ENCODE results near the gene RPS19. TPM values are rescaled to one million over a fixed set of nuclear protein-coding genes. Genes with fewer than 3 reads are reported as not detected.

RPS19 gene
- total RNA-seq, 1 experiment from 2014 or later, result 3,020 TPM

DNA sequence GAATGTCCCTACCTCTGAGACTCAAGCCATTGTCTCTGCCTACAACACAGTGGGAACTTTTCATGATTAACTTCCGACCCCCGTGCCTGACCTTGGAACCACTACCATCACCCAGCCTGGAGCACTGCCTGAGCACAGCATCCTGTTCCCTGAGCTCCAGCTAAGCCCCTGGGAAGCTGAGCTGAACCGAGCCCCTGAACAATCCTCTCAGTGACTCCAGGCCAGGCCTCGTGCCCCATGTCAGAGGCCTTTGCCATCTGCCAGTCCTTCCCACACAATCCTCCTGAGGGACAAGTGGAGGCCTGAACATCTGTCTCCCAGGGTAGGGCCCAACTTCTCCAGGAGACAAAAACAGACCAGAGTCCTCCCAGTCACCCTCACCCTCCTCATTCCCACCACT is 46.1 kb upstream of the RPS19 start (continued):
- TF ChIP-seq ELF1 (IDR thresholded peaks at IDR 0.05; ENCODE audit: borderline replicate concordance, low read depth) (no peak), EGR1 (IDR thresholded peaks at IDR 0.05; ENCODE audit: low read depth) (no peak), ZFX (IDR thresholded peaks at IDR 0.05) (no peak)
- TF ChIP-seq, protein P1, sequence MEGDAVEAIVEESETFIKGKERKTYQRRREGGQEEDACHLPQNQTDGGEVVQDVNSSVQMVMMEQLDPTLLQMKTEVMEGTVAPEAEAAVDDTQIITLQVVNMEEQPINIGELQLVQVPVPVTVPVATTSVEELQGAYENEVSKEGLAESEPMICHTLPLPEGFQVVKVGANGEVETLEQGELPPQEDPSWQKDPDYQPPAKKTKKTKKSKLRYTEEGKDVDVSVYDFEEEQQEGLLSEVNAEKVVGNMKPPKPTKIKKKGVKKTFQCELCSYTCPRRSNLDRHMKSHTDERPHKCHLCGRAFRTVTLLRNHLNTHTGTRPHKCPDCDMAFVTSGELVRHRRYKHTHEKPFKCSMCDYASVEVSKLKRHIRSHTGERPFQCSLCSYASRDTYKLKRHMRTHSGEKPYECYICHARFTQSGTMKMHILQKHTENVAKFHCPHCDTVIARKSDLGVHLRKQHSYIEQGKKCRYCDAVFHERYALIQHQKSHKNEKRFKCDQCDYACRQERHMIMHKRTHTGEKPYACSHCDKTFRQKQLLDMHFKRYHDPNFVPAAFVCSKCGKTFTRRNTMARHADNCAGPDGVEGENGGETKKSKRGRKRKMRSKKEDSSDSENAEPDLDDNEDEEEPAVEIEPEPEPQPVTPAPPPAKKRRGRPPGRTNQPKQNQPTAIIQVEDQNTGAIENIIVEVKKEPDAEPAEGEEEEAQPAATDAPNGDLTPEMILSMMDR (IDR thresholded peaks at IDR 0.05 in 2 of 3, conservative IDR thresholded peaks at IDR 0.05 in 1 of 3; ENCODE audit: borderline replicate concordance in 1 of 3, insufficient read depth in 1 of 3, low read depth in 2 of 3, low read length in 2 of 3), result no peak

DNA sequence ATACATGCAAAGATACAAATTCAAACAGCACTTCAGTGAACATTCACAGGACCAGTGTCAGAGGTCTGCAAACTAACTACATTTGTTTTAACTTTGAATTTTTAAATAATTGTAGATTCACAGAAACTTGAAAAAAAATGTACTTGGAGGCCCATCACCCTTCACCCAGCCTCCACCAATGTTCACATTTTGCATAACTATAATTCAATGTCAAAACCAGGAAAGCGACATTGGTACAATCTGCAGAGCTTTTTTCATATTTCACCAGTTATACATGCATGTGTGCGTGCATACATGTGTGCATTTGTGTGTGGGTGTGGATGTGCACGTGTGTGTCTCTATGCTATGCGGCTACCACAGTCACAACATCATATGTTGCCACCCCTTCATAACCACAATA is 44.8 kb upstream of the RPS19 start:
- no peak for DNase-seq (ENCODE audit: low read depth, low spot score)
- intact Hi-C loops (cut with micrococcal nuclease), result no loop called here
- TF ChIP-seq POLR2AphosphoS5 (IDR thresholded peaks at IDR 0.05; ENCODE audit: low read depth, low read length) (no peak), SP1 (IDR thresholded peaks at IDR 0.05; ENCODE audit: low read depth) (no peak), EGR1 (IDR thresholded peaks at IDR 0.05; ENCODE audit: low read depth) (no peak), RAD21 (IDR thresholded peaks at IDR 0.05; ENCODE audit: low read depth) (no peak), EZH2phosphoT487 (IDR thresholded peaks at IDR 0.05; ENCODE audit: borderline replicate concordance) (no peak), FOSL1 (IDR thresholded peaks at IDR 0.05; ENCODE audit: low read depth) (no peak), POLR2A (IDR thresholded peaks at IDR 0.05; ENCODE audit: borderline replicate concordance, extremely low read depth, insufficient read depth, insufficient read length) (no peak), CBX3 (IDR thresholded peaks at IDR 0.05; ENCODE audit: low read depth) (no peak), ELF1 (IDR thresholded peaks at IDR 0.05; ENCODE audit: borderline replicate concordance, low read depth) (no peak), TCF7L2 (IDR thresholded peaks at IDR 0.05; ENCODE audit: borderline replicate concordance, extremely low read depth, insufficient read depth, insufficient read length) (no peak), YY1 (IDR thresholded peaks at IDR 0.05; ENCODE audit: extremely low read depth, insufficient replicate concordance, low read depth, low read length) (no peak), CEBPB (IDR thresholded peaks at IDR 0.05; ENCODE audit: low read depth) (no peak)
- TF ChIP-seq, protein P2, sequence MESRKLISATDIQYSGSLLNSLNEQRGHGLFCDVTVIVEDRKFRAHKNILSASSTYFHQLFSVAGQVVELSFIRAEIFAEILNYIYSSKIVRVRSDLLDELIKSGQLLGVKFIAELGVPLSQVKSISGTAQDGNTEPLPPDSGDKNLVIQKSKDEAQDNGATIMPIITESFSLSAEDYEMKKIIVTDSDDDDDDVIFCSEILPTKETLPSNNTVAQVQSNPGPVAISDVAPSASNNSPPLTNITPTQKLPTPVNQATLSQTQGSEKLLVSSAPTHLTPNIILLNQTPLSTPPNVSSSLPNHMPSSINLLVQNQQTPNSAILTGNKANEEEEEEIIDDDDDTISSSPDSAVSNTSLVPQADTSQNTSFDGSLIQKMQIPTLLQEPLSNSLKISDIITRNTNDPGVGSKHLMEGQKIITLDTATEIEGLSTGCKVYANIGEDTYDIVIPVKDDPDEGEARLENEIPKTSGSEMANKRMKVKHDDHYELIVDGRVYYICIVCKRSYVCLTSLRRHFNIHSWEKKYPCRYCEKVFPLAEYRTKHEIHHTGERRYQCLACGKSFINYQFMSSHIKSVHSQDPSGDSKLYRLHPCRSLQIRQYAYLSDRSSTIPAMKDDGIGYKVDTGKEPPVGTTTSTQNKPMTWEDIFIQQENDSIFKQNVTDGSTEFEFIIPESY (IDR thresholded peaks at IDR 0.05; ENCODE audit: extremely low read depth, insufficient replicate concordance, low read length), result no peak
- TF ChIP-seq, protein P3, sequence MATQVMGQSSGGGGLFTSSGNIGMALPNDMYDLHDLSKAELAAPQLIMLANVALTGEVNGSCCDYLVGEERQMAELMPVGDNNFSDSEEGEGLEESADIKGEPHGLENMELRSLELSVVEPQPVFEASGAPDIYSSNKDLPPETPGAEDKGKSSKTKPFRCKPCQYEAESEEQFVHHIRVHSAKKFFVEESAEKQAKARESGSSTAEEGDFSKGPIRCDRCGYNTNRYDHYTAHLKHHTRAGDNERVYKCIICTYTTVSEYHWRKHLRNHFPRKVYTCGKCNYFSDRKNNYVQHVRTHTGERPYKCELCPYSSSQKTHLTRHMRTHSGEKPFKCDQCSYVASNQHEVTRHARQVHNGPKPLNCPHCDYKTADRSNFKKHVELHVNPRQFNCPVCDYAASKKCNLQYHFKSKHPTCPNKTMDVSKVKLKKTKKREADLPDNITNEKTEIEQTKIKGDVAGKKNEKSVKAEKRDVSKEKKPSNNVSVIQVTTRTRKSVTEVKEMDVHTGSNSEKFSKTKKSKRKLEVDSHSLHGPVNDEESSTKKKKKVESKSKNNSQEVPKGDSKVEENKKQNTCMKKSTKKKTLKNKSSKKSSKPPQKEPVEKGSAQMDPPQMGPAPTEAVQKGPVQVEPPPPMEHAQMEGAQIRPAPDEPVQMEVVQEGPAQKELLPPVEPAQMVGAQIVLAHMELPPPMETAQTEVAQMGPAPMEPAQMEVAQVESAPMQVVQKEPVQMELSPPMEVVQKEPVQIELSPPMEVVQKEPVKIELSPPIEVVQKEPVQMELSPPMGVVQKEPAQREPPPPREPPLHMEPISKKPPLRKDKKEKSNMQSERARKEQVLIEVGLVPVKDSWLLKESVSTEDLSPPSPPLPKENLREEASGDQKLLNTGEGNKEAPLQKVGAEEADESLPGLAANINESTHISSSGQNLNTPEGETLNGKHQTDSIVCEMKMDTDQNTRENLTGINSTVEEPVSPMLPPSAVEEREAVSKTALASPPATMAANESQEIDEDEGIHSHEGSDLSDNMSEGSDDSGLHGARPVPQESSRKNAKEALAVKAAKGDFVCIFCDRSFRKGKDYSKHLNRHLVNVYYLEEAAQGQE (IDR thresholded peaks at IDR 0.05; ENCODE audit: low read depth), result no peak
- TF ChIP-seq, protein P4, sequence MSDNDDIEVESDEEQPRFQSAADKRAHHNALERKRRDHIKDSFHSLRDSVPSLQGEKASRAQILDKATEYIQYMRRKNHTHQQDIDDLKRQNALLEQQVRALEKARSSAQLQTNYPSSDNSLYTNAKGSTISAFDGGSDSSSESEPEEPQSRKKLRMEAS (IDR thresholded peaks at IDR 0.05), result no peak
- no peak for ATAC-seq
- peaks cover 4% of the 10 kb centered on the region; the same call in 1 of the 2 replicates for H3K27me3 ChIP-seq (ENCODE audit: insufficient read depth, low read length)
- no peak overlapping the region for H3K9ac ChIP-seq (ENCODE audit: low read length)
- ChIA-PET CTCF (no interaction called here), RAD21 (ENCODE audit: low non-redundant PET in 1 of 2, low total read pairs in 2 of 2, uncharacterized antibody in 2 of 2, unreplicated experiment in 2 of 2) (no interaction called here), POLR2A (no interaction called here)
- no peaks in the 10 kb centered on the region for H3K9me3 ChIP-seq (ENCODE audit: control insufficient read depth in 1 of 2, insufficient read depth in 1 of 2, low read depth in 1 of 2, low read length in 2 of 2)
- H2AFZ ChIP-seq (ENCODE audit: low read depth, low read length, poor library complexity, severe bottlenecking), result no peak overlapping the region
- H3K4me3 ChIP-seq (replicated peaks in 1 of 2; ENCODE audit: low read depth in 1 of 2, low read length in 2 of 2), result no peak overlapping the region
- H3K79me2 ChIP-seq (ENCODE audit: insufficient read depth, low read length), result no peaks in the 10 kb centered on the region
- H3K27ac ChIP-seq (ENCODE audit: low read depth, low read length), result no peak overlapping the region
- H3K9me2 ChIP-seq (ENCODE audit: insufficient read depth), result no peaks in the 10 kb centered on the region
- no peaks in the 10 kb centered on the region for H3K4me1 ChIP-seq (ENCODE audit: control insufficient read depth in 1 of 2, insufficient read depth in 2 of 2, low read length in 2 of 2)
- no peaks in the 10 kb centered on the region for H4K20me1 ChIP-seq (ENCODE audit: insufficient read depth)
- H3K4me2 ChIP-seq (ENCODE audit: low read length), result no peak overlapping the region
- no peaks in the 10 kb centered on the region for H3K36me3 ChIP-seq (ENCODE audit: control insufficient read depth in 1 of 2, insufficient read depth in 2 of 2, low read length in 2 of 2)
- BruUV-seq (replicated peaks), result no TSS peak

Measured in HCT116 (cell line).